Measurements from ENCODE around the gene ERN1.

GRCh38 chr17:64057701-64058263, 72.2 kb downstream of the ERN1 start:
- TF ChIP-seq CTCF (conservative IDR thresholded peaks at IDR 0.05; ENCODE audit: low read depth, low read length) (no peak), EZH2 (IDR thresholded peaks at IDR 0.05; ENCODE audit: low read length, unreplicated experiment) (no peak)

Data from PC-3 (cell line).